NCI-H2196 treated with DMSO at 0.1 percent for 48 hours (cell line): ENCODE data around the gene SLC35B1.

Experiments
- DNase-seq: peaks from one replicate; lab custom pipeline; 2025; ENCODE audit not compliant: unreplicated experiment; lab: John Stamatoyannopoulos, UW

SLC35B1 gene

DNA sequence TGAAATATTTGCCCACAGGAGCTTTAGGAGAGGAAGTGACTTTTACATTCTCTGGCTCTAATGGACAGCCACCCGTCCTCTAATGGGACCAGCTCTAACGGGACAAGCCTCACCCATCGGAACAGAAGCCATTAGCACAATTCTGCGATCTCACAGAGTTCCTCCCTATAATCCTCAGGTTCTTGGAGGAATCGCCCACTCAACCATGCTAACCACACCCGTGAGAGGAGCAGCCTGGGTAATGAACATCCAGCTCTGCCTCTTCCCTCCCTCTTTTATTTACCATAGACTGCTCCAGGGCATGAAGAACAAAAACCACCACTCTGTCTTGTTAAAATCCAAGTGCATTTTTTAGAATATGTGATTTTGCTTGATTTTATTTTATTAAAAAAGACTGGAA, 6.8 kb downstream of the SLC35B1 start:
- DNase-seq: no peak

DNA sequence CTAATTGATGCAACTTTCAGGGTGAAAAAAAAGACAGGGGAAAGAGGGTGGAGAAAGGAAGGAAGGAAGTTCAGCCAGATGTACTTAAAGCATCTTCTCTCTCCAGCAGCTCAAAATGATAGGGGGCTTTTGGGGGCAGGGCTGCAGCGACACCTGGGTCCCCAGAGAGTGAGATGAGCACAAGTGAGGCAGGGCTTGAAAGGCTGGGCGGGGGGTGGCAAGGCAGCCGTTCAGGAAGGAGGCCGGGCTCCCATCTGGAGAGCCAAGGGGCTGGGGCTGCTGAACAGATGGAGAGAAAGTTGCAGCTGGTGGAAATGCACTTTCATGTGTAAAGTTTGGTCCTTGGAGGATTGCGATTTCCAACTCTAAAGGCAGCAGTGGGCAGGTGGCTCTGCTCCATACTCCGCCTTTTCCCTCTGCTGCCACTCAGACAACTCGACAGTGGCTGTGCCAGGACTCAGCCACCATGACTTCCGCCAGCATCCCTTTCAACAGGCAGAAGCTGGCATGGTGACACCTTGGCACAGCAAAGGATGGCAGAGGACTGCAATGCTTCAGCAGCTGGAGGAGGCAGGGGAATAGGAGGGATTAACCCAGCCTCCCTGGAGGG, 7.7 kb downstream of the SLC35B1 start:
- no peak for DNase-seq

DNA sequence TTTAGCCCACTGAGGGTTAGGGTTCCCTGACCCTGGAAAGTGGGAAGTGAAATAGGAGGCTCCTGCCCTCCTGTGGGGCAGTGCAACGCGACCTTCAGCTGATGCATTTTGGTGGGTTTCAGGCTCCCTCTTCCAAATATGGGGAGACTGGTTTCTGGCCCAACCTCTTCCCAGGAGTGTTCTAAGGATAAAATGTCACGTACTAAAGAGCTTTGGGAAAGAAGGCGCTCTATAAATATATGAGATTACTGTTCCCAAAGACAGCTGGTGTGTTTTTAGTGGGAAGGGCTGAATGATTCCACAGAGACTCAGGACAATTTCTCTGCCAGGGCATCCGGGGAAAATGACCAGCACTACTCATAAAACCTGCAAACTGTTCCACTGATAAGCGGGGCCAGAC, 9.8 kb downstream of the SLC35B1 start:
- no peak for DNase-seq

DNA sequence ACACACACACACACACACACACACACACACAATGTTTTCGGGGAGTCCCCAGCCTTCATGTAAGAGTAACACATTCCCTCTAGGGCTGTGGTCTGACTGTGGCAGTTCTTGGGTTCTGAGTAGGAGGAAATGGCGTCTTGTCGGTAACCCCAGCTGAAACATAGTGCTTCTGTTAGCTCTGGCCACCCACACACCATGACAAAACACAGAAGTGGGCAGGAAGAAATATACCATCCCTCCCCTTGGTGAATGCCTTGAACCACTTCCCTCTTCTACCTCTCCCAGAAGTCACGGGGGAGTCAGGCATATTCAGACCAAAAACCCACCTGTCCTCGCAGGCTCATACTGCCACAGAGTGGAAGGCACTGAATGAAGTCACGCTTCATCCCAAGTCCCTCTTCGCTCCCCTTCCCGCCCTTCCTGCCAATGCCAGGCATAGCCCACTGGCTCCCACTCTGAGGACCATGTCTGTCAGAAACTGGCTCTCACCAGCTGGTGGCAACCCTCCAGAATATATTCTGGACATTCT, 11.5 kb downstream of the SLC35B1 start:
- DNase-seq: no peak

DNA sequence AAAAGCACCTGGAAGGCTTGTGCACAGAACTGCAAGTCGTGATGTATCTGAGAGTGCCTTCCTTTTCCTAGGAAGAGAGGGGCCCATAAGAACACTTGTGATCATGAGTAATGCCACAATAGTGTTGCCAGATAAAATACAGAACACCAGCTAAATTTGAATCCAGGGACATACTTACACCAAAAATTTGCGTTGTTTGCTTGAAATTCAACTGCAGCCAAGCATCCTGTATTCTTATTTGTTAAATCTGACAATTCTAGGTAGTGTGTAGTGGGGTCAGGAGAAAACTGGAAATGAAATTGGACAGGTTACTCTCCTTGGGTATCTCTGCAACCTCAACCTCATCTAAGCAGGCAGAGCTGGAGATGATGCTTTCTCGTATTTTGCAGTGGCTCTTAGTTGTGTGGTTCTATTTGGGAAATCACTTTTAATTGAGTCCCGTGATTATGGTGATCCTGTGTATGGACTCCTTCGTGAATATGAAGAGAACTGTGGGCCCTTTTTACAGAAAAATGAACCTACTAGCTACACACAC, 12.0 kb downstream of the SLC35B1 start:
- no peak for DNase-seq

DNA sequence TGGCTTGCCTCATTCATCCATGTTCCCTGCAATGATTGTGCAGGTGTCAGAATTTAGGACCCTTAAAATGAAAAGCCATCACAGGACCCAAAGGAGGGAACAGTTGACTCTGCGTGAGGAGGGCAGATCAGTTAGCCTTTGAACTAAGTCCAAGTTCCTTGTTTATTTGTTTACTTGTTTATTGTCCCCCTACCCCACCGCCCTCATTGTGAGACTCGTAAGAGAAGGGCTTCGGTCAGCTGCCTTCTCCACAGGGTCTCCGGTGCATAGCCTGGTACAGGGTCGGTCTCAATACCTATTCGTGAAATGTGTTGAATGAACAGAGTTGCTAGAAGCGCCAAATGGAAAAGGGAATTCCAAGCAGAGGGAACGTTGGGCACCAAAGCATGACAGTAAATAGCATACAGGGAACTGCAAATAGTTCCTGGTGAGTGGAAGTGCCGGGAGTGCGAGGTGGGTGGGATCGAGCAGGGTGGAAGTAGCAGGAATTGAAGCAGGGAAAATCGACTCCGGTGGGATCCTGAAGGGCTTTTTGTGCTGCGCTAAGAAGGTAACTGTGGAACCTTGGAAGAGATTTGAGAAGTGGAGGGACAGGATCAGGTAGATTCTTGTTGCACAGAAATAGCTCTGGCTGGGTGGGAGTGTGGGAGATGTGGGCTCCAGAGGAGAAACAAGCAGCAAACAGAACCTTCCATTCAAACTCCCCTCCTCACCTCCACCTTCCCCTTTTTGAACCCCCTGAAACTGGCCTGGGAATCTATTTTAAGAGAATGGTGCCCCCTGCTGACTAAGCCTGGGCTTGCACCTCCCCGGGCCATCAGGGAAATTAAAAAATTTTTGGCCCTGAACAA, 12.7 kb downstream of the SLC35B1 start:
- peak; percentile 46 for DNase-seq

DNA sequence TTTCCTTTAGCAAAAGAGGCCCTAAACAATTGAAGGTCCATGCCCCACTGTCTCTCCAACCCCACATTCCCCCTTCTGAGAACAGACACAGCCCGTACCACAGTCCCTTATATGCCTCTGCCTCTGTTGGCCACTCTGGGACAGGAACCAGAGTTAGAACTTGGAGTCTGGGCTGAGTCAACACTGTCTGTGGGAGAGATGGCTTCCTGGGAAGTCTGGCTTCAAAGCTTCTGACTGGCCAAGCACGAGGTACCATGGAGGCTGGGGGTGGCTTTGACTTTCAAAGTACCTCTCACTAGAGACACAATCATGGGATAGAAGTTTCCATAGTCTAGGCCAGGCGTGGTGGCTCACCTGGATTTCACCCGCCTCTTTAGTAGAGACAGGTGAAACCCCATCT, 15.0 kb downstream of the SLC35B1 start:
- no peak for DNase-seq

DNA sequence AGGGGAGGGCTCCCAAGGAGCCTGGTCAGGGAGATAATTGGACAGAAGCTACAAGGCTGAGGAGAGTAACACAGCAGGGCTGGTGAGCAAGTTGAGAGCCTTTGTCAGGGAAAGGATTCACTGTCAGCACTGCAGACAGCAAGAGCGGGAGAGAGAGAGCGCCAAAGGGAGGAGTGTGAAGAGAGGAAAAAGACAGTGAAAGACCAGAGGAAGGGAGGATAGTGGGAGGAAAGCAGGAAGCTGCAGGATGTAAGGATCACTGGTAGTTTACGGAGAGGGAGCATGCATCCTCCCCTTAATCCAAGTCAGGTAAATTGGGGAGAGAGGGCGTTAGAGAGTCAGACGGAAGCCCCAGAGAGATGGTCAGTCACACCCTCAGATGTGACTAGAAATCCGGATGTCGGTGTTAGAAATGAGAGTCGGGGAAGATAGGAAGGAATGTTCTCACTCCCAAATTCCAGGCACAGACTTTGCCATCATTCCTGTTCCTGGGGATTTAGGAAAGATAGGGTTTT, 16.0 kb downstream of the SLC35B1 start:
- no peak for DNase-seq

DNA sequence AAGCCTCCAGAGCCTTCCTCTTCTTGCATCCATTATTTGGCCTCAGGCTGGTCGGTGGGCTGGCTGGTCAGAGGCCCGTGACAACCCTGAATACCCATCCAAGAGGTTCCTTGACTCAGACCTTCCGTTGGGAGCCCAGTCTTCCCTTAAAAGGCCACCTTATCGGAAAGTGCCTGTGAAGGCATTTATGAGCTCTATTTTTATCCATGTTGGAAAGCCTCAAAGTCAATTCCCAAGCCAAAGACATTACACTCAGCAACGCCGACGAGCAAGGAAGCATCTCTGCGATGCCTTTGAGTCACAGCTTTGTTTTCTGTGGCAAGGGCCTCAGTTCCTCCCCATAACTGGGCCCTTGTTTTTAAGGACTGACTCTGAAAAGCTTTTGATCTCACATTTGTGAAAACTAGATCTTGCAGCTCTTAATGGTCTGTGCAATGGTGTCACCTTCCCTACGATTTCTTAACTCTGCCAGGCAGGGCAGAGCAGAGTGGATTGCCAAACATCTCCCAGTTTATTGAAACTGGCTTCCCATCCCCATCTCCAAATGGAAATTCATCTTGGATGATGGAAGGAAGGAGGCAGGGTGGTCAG, 16.6 kb downstream of the SLC35B1 start:
- no peak for DNase-seq

DNA sequence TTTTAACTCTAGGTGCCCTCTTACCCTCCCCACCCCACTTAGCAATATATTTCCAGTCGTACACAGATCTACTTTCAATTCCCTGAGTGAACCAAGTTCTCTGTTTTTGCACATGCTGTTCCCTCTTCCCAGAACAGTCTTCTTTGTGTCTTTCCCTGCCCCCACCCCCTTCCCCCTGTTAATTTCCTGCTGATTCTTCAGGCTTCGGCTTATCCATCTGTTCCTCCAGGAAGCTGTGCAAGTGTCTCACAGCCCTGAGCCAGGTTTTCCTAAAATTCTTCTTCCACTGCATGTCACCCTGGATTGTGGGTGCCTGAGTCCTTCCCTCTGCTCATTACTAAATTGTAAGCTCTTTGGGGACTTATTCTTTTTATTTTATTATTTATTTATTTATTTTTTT, 17.5 kb downstream of the SLC35B1 start:
- DNase-seq: no peak

DNA sequence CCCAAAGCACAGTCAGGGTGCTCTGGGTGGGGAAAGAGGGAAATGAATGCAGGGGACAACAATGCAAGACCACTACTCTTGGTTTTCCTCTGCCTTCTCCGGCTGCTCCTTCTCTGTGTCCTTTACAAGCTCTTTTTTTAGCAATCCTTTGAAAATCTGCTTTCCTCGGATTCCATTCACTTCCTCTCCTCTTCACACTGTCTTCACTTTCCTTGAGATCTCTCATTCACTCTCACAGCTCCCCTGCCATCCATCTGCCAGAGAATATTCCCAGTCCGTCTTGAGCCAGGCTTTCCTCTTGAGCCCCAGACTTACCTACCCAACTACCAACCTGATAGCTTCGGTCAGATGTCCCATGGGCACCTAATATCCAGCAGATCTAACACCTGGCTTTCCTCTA, 18.9 kb downstream of the SLC35B1 start:
- no peak for DNase-seq

DNA sequence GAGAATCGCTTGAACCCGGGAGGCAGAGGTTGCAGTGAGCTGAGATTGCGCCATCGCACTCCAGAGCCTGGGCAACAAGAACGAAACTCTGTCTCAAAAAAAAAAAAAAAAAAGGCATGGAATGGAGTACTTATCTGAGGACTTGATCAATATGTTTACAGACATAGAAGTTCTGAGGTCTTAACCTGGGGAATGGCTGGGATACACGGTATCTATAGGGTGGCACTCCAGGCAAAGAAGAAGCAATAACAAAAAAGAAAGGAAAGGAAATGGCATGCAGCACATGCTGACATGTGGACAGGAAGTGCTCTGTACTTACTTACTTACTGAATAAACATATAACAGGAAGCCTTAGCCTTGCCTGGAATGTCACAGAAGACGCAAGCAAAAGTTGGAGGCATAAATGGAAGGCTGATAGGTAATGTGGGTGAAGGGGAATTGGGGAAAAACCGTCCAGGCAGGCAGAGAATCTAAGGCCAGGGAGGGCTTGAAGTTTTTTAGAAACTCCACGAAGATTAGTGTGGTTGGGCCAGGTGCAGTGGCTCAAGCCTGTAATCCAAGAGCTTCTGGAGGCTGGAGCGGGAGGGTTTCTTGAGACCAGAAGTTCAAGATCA, 19.8 kb downstream of the SLC35B1 start:
- DNase-seq: no peak

DNA sequence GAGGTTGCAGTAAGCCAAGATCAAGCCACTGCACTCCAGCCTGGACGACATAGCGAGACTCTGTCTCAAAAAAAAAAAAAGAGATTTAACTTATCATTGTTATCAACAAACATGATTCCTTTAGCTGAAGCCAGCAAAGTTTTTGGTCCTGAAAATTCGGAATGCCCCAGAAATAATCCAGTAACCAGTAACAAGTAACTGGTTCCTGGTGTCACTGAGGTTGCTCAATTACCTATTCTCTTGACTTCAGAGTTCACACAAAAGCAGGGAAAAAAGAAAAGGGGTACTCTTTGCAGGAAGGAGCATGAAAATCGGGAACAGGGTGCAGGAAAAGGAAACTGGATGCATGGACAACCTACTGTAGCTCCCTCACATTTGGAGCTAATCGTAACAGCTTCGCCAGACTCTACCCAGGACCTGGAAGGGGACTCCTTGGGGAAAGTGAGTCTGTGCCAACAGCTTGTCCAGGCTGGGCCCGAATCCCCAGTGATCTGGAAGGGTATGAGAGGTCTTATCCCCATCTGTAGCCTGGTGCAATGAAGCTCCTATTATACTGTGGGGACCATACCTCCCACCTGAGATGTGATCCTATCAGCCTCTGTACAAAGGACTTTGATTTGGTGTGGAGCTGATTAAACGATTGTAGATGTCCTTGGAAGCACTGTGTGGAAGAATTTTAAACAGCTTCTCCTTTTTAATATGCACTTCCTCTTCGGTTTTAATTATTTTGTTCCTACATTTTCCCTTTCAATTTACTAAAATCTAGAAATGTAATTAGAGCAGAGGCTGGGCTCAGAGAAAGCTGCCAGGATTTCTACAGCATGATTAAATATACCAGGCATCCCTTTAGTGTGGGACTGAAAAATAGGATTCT, 26.4 kb downstream of the SLC35B1 start:
- no peak for DNase-seq

DNA sequence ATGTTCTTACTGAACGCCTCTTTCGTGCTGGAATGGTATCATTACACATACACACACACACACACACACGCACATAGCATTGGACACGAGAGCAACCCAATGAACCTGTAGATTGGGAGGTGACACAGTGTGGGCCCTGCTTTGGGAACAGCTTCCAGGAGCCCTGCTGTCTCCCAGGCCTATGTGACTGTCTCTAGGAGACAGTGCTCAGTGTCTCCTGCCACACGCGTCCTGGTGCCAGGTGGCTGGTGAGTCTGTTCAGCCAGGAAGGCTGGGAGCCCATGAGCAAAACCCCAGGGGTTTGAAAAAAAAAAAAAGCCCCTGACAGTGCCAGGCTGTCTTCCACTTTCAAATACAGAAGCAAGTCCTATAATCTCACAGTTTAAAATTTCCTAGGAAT, 27.4 kb downstream of the SLC35B1 start:
- no peak for DNase-seq

DNA sequence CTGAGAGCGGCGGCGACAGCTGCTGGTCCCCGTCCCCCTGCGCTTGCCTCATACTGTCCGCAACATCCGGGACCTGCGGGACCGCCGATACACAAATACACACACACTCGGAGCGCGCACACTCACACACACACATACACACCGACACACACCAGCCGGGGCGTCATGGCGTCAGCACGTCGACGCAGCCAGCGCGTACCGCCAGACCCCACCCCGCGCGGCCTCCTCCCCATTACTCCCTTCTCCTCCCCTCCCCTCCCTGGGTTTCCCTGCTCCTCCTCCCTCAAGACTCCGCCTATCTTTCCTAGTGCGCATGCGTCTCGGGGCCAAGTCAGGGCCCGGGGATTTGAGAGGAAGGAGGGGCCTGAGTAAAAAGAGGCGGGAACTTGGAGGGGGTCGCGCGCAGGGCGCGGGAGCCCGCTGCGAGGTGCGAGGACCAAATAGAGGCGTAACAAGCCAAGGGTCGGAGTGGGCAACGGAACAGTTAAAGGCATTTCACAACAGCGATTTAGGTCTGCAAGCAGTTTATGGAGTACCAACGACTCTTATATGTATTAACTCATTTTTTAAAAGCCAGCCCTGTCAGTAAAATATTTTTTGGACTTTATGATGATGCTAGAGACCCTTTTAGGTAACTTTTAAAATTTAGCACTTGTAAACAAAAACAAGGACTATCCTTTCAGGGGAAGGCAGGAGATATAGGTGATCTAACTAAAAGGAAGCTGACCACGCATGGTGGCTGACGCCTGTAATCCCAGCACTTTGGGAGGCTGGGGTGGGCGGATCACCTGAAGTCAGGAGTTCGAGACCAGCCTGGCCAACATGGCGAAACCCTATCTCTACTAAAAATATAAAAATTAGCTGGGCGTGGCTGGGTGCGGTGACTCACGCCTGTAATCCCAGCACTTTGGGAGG, 29.6 kb downstream of the SLC35B1 start, which contains the start of gene SPOP:
Gene SPOP, minus strand, starts transcription at position 165 of the 915 bp plus-strand sequence. CDS start 55,287 bp downstream, outside the sequence.
- DNase-seq: peak; percentile 98

DNA sequence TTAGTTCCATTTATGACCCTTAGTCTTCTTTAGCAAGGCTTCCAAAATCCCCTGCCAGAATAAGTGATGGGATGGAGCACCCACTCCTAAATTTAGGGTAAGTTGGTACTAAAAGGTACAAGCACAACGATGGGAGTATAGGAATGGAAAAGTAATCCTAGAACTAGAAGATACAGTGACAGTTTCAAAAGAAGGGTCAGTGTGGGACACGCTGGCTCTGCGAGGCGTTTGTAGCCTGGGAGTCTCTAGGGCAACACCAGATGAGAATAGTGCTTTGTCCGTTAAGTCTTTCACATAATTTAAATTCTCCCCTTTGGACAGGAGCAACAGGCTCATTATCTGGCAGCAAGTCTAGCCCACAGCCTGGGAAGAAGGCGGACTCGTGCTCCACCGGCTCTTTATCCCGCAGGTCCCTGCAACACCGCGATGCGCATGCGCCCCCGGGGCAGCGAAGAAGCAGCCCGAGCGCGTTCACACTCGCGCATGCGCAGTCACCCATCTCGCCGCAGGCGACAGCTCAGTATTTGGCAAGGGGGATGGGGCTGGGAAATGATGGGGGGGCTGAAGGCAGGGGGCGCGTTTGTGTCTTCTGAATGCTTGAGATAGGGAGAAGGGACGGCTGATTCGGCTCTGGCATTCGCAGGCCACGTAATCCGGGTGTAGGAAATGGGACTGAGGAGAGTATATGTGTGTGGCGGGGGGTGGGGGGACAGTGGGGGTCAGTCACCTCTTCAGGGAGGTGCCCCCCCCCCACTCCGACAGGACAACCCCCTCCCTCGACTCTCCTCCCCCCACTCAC, 30.4 kb downstream of the SLC35B1 start:
- DNase-seq: peak; percentile 72

DNA sequence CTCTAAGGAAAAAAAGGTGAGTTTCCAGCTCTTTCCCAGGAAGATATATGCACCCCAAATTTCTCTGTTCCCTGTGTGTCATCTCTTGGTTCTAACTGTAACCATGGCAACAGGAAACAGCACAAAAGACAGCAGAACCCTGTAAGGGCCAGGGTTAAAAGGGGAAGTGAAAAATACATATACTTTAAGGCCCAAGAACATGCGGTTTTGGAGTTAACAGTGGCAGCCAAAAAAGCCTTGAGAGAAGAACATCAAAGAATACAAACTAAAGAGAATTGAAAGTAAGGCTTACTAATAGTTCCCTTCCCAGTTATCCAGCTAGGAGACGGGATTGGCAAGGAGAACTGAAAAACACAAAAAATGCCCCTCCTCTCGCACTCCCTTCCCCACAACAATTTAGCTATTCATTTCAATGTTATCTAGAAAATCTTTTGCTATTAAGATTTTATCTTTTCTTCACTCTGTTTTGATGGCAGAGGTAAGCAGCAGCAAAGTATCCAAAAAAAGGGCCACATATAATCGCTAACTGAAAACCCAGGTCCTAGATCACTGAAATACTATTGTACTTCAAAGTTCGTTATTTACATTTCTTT, 31.4 kb downstream of the SLC35B1 start:
- no peak for DNase-seq

DNA sequence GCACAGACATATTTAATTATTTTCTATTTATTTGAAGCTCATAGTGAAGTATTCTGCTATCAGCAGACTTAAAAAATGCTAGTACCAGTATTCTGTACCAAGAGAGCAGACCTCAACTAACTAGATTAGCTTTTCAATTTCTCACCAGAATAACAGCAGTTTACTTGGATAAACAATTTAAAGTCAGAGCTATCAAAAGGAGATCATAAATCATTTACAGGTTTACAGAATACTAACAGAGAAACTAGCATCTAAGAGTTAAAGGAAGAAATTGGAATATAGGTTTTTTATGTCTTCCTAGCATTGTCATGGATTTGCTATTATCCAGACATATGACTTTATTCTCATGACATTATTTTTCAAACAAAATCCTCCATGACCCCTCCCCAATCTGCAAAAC, 33.3 kb downstream of the SLC35B1 start:
- no peak for DNase-seq
